ENCODE measurements around the gene ATCAY.
"Not testable (repeated sequence)": the region's sequence is repeated elsewhere in the genome, so short reads cannot be mapped to it uniquely, and the experiment has no call there.

Gene ATCAY

GRCh38 chr19:3942790-3943409 lies 62.4 kb downstream of the ATCAY start:
- Histone ChIP-seq H3K9ac (no peak overlapping the region), H3K4me2 (no peak overlapping the region), H3K9me3 (no peaks in the 10 kb centered on the region), H3K4me3 (no peak overlapping the region), H3K27ac (no peak overlapping the region), H3K27me3 (no peaks in the 10 kb centered on the region), H3K4me1 (peaks cover 13% of the 10 kb centered on the region), H3K36me3 (no peaks in the 10 kb centered on the region), H4K20me1 (no peaks in the 10 kb centered on the region)
- TF ChIP-seq Cebpa-rat (IDR thresholded peaks at IDR 0.05): no peak

- no peak overlapping the region for H3K9ac ChIP-seq
- H3K9me3 ChIP-seq: no peaks in the 10 kb centered on the region
- no peaks in the 10 kb centered on the region for H3K36me3 ChIP-seq
- TF ChIP-seq Cebpa-rat (IDR thresholded peaks at IDR 0.05): no peak
- H4K20me1 ChIP-seq: no peaks in the 10 kb centered on the region
- H3K4me2 ChIP-seq: peak overlapping the region; percentile 40
- peaks cover 13% of the 10 kb centered on the region for H3K4me1 ChIP-seq
- no peak overlapping the region for H3K4me3 ChIP-seq
- no peak overlapping the region for H3K27ac ChIP-seq
- no peaks in the 10 kb centered on the region for H3K27me3 ChIP-seq
These were observed 63.7 kb downstream of the ATCAY start for GRCh38 chr19:3944018-3944721.

DNA sequence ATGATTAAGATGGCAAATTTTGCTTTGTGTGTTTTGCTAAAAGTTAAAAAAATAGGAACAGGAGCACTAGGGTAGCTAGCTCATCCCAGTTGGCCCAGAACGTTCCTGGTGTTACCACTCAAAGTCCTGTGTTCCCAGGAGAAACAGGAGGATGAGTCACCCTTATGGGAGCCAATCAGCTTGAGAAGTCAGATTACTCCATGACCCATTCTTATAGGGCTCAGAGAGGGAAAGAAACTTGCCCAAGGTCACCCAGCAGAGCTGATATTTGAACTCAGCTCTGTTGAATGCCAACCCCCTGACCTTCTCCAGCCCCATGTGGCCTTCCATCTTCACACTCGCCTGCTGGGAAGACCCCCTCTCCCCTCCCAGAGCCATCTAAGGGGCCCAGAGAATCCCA lies 65.4 kb downstream of the ATCAY start:
- H3K9me3 ChIP-seq: no peaks in the 10 kb centered on the region
- H3K36me3 ChIP-seq: no peaks in the 10 kb centered on the region
- H4K20me1 ChIP-seq: no peaks in the 10 kb centered on the region
- no peak overlapping the region for H3K4me2 ChIP-seq
- no peak overlapping the region for H3K27ac ChIP-seq
- H3K27me3 ChIP-seq: no peaks in the 10 kb centered on the region
- no peak overlapping the region for H3K4me3 ChIP-seq
- H3K9ac ChIP-seq: no peak overlapping the region
- peaks cover 28% of the 10 kb centered on the region for H3K4me1 ChIP-seq
- no peak for TF ChIP-seq Cebpa-rat (IDR thresholded peaks at IDR 0.05)

- H3K9me3 ChIP-seq, H3K27ac ChIP-seq, H3K27me3 ChIP-seq, H3K4me3 ChIP-seq, H3K9ac ChIP-seq, H3K36me3 ChIP-seq, H4K20me1 ChIP-seq, H3K4me2 ChIP-seq: not testable (repeated sequence)
- H3K4me1 ChIP-seq: peaks cover 42% of the 10 kb centered on the region
- TF ChIP-seq Cebpa-rat (IDR thresholded peaks at IDR 0.05): peak; percentile 86
These were observed 66.9 kb downstream of the ATCAY start for GRCh38 chr19:3947316-3947933.

GRCh38 chr19:3949294-3949693 lies 68.8 kb downstream of the ATCAY start:
- Histone ChIP-seq H3K36me3 (no peaks in the 10 kb centered on the region; the same call in 1 of the 2 replicates), H3K27me3 (no peaks in the 10 kb centered on the region), H4K20me1 (no peaks in the 10 kb centered on the region), H3K4me1 (peaks cover 41% of the 10 kb centered on the region), H3K9me3 (no peaks in the 10 kb centered on the region), H3K27ac (no peak overlapping the region), H3K4me2 (no peak overlapping the region), H3K9ac (no peak overlapping the region), H3K4me3 (no peak overlapping the region)
- TF ChIP-seq Cebpa-rat (IDR thresholded peaks at IDR 0.05): no peak

DNA sequence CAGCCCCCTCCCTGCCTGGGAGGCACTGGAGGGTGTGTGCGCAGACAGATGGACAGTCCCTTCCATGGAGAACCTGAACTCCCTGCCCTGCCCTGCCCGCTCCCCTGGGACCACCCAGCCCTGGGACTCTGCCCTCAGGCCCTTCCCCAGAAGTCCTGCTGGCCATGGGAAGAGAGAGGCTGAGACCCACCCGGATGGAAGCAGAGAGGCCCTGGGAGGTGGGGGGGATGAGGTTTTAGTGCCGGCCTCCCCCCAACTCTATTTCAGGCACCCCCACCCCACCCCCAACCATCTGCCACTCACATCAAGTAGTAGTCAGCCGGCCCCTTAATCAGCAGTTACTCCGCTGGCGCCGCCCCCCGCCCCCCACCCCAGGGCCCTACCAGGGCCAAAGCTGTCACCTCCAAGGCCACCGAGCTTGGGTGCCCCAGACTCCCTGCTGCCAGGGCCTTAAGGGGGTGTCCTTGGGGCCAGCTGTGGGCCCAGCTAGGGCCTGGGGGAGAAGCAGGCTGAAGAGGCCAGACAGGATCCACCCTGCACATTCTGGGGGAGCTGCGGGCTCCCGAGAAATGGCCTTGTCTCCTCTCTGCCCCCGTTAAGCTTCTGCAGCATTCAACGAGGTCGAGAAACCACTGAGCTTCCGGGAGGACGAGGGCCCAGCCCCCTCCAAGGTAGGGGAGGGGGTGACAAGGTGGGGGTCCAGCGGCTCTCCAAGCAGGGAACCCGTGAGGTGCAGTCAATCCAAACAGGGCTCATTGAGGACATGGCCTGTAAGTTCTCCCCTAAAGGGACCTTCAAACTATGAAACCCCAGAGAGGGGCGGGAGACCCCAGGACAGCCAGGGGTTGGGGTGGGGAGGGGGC lies 69.7 kb downstream of the ATCAY start:
- Histone ChIP-seq H3K27me3 (no peaks in the 10 kb centered on the region), H3K9ac (peak overlapping the region; percentile 73), H3K27ac (peak overlapping the region; percentile 72), H4K20me1 (no peaks in the 10 kb centered on the region), H3K9me3 (no peaks in the 10 kb centered on the region), H3K4me2 (peak overlapping the region; percentile 89), H3K4me1 (peaks cover 38% of the 10 kb centered on the region), H3K36me3 (peaks cover 6% of the 10 kb centered on the region; the same call in 1 of the 2 replicates), H3K4me3 (peak overlapping the region; percentile 61)
- no peak for TF ChIP-seq Cebpa-rat (IDR thresholded peaks at IDR 0.05)

- H3K36me3 ChIP-seq: peaks cover 15% of the 10 kb centered on the region
- H3K27me3 ChIP-seq: no peaks in the 10 kb centered on the region
- H3K4me2 ChIP-seq: peak overlapping the region; percentile 89
- peak overlapping the region; percentile 73 for H3K9ac ChIP-seq
- H3K4me1 ChIP-seq: peaks cover 38% of the 10 kb centered on the region
- peak overlapping the region; percentile 61 for H3K4me3 ChIP-seq
- no peaks in the 10 kb centered on the region for H3K9me3 ChIP-seq
- no peaks in the 10 kb centered on the region for H4K20me1 ChIP-seq
- no peak for TF ChIP-seq Cebpa-rat (IDR thresholded peaks at IDR 0.05)
- peak overlapping the region; percentile 83 for H3K27ac ChIP-seq
These were observed 70.7 kb downstream of the ATCAY start for GRCh38 chr19:3950871-3951861.

GRCh38 chr19:3952755-3953276 lies 72.3 kb downstream of the ATCAY start:
- not testable (repeated sequence) for H3K9ac ChIP-seq, H3K9me3 ChIP-seq, H4K20me1 ChIP-seq, H3K4me2 ChIP-seq, H3K4me3 ChIP-seq, H3K27me3 ChIP-seq, H3K27ac ChIP-seq
- peaks cover 31% of the 10 kb centered on the region for H3K36me3 ChIP-seq
- peaks cover 39% of the 10 kb centered on the region for H3K4me1 ChIP-seq

Data from BLaER1 (cell line).